Erythroblast (primary cell): ENCODE results near the gene ERBIN.
"Not testable (repeated sequence)": the region's sequence is repeated elsewhere in the genome, so short reads cannot be mapped to it uniquely, and the experiment has no call there.

Source experiments
- DNase-seq, 2 experiments: peaks; one replicate each; lab custom pipeline; 2025; lab: John Stamatoyannopoulos, UW
- GATA1 ChIP-seq: IDR thresholded peaks from 2 replicates; pipeline ENCODE4 v1.6.1; 2011; ENCODE audit warnings: low read depth, mild to moderate bottlenecking, control low read depth, low read length, moderate library complexity
- POLR2A ChIP-seq: IDR thresholded peaks from 2 replicates; pipeline ENCODE4 v1.6.1; 2011; ENCODE audit warnings: mild to moderate bottlenecking, low read length

ERBIN gene

DNA sequence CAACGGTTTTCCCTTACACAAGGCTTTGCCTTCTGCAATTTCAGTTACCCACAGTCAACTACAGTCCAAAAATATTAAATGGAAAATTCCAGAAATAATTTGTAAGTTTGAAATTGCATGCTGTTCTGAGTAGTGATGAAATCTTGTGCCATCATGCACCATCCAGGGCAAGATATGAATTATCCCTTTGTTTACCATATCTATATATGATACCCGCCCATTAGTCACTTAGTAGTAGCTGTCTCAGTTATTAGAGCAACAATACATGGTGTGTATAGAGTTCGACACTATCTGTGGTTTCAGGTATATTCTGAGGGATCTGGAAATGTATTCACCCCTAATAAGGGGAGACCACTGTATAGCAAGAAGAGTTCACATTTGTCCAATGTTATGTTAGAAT lies 29.4 kb downstream of the ERBIN start:
- DNase-seq, result no peak
- TF ChIP-seq GATA1, result no peak
- no peak for TF ChIP-seq POLR2A

- DNase-seq, result not testable (repeated sequence)
Observed at GRCh38 chr5:65957703-65958102, 31.3 kb downstream of the ERBIN start.

GRCh38 chr5:65961633-65962032 lies 35.3 kb downstream of the ERBIN start:
- no peak for TF ChIP-seq GATA1
- TF ChIP-seq POLR2A, result no peak
- peak; percentile 36 to 51 for DNase-seq

DNA sequence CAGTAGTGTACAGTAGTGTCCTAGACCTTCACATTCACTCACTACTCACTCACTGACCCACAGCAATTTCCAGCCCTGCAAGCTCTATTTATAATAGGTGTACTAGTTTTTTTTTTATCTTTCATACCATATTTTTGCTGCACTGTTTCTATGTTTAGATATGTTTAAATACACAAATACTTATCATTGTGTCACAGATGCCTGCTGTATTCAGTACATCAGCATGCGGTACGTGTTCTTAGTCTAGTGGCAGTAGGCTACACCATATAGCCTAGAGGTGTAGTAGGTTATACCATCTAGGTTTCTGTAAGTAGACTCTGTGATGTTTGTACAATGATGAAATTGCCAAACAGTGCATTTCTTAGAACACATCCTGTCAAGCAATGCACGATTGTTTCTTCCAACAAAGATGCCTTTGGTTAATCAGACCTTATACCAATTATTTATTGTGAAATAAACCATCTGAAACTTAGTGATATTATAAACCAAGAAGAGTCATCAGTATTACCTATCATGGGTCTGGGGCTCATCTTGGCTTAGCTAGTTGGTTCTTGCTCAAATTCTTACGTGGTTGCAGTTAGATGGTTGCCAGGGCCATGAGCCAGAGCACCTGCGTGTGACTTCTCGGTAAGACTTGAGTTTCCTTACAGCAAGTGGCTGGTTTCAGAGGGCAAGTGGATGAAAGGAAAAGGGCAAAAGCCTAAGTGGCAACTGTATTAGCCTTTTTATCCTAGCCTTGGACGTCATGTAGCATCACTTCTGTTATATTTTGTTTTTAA lies 41.1 kb downstream of the ERBIN start:
- DNase-seq, result peak; percentile 75 to 94
- peak; percentile 50 for TF ChIP-seq POLR2A
- TF ChIP-seq GATA1, result no peak

DNA sequence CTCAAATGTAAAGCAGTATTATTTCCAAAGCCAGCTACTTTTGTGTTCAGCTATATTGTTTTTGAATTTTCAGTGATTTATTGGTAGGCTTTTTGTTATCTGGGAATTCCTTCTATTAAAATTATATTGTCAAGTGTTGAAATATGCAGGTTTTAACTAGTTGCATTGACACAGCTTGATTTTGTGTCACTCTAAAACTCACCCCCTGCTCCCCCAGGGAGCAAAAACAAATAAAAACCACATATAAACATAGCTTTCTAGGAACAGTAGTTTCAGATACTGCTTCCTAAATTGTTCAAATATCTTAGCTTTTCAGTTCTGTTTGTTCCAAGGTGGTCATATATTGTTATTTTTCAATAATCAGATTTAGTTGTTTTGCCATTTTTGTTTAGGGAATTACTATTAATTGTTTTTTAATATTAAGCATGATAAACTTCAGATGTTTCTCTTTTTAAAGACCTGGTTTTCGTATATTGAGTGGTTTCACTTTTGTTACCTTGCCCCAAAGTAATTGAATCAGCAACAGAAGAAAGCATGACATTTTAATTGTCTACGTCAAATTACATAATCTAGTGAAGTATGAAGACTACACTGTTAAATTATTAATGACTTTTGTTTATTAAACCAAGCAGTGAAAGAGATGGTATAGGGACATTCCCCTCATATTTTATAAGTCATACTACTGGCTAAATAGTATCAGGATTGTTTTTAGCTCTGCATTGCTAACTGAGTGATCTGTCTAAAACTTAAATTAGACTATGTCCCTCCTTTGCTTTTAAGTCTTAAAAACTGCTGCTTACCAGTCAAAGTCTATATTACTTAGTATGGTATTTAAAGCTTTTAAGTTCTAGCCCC lies 43.4 kb downstream of the ERBIN start:
- no peak for DNase-seq
- TF ChIP-seq GATA1, result no peak
- no peak for TF ChIP-seq POLR2A

DNA sequence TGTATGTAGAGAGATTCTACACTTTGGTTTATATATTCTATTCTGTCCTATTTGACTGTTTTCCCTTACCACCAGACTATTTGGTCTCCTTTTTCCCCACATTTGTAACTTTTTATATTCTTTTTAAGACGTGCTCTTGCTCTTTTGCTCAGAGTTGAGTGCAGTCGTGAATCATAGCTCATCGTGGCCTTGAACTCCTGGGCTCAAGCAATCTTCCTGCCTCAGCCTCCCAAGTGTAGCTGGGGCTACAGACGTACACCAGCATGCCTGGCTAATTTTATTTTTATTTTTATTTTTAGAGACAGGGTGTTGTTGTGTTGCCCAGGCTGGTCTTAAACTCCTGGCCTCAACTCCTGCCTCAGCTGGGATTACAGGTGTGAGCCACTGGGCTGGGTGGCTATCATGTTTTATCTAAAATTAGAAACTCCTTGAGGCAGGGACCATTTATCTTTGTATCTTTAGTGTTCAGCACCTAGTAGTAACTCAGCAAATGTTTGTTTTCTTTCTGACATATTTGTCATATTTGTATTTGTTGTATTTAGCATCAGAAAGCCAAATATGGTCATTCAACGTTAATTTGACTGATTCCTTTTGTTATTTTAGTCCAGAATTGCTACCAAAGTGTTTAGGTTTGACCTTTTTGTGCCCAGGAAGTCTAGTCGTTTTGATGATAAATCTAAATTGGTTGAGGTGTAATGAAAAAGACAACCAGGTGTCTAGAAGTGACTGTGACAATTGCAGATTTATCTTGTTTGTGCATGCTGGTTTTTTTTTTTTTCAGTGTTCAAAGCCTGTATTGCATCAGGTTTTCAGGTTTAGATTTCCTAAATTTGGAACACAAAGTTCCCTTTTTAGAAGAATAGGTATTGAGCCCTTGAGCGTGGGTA lies 44.3 kb downstream of the ERBIN start:
- TF ChIP-seq POLR2A, result no peak
- no peak for TF ChIP-seq GATA1

DNA sequence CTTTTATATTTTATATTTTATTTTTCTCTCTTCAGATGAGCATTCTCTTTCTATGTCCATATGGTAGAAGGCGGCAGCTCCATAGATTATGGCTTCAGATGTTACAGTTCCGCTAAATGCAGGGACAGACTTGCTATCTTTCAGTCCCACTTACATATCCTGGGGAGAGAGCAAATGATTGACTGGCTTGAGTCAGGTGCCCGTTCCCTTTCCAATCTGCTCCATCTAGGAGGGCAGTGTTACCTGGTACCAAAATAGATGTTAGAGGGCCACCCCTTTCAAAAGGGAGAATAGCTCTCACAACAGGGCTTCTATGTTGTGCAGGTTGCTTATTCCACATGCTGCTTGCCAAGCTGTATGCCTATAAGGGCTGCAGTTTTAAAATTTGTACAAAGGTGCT lies 45.3 kb downstream of the ERBIN start:
- DNase-seq, result peak in 1 of 2 experiments; percentile 6
- no peak for TF ChIP-seq POLR2A
- no peak for TF ChIP-seq GATA1

More for the DNA sequence above, 44.3 kb downstream of the ERBIN start:
- DNase-seq, result no peak

DNA sequence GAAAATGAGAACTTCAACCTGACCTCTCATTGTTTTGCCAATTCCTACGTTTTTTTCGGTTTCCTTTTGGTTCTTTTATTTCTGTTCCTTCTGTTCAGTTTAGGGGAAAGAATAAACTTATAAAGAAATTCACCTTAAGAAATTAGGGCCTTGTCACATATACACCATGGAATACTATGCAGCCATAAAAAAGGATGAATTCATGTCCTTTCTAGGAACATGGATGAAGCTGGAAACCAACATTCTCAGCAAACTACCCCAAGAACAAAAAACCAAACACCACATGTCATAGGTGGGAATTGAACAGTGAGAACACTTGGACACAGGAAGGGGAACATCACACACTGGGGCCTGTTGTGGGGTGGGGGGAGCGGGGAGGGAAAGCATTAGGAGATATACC lies 46.5 kb downstream of the ERBIN start:
- not testable (repeated sequence) for DNase-seq

- no peak for TF ChIP-seq POLR2A
- no peak for TF ChIP-seq GATA1
- no peak for DNase-seq
Observed at GRCh38 chr5:65978251-65978650, 51.9 kb downstream of the ERBIN start.

GRCh38 chr5:65981548-65981947 lies 55.2 kb downstream of the ERBIN start:
- TF ChIP-seq GATA1 (no peak), POLR2A (no peak)
- peak; percentile 19 to 28 for DNase-seq

DNA sequence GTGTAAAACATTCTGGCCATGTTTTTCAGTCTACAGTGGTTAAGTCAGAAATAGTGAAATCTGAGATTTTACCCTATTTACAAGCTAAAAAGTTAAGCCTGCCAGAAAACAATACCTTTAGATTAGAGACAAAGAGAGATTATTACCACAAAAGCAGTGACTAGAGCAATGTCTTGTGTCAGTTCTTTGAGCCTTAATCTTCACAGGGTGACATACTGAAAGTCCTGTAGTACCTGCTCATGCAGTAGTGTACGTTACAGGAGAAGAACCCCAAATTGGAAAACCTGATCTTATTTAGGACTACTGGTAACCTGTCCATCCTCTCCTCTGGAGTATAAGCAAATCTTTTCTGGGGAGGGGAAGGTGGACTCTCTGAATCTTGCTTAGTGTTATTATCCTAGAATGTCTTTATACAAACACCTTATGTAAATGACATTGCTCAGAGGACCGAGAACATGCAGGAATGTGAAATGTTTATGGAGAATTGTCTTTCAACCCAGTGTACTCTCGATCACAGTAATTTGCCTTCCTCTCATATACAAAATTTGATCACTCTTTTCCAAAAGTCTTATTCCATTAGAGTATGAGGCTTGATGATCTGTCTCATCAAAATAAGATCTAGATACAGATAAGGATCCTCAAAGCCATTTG lies 55.7 kb downstream of the ERBIN start:
- DNase-seq, result no peak
- TF ChIP-seq POLR2A, result no peak
- no peak for TF ChIP-seq GATA1

- TF ChIP-seq GATA1 (no peak), POLR2A (no peak)
Observed at GRCh38 chr5:65982635-65983034, 56.3 kb downstream of the ERBIN start.

More at GRCh38 chr5:65982635-65983034, 56.3 kb downstream of the ERBIN start:
- no peak for DNase-seq
